Pancreas (tissue), 10 donors: ENCODE measurements around the gene PHAF1. TPM values are rescaled to one million over a fixed set of nuclear protein-coding genes. Genes with fewer than 3 reads are reported as not detected.

Experiments
- ATAC-seq, 4 donors: fragments of 200-7000 bp; cut with Tn5 transposase; one replicate each; pipeline versions ENCODE4 v1.8.0 to v1.9.1; 2020; ENCODE audit warnings: mild to moderate bottlenecking in 4 of 4, moderate library complexity in 4 of 4
- DNase-seq, 6 donors: peaks; one replicate each; pipeline ENCODE4 v3.0.0-alpha.2; 2020
- FAIRE-seq: peaks from 2 replicates; lab custom pipeline; 2012; peaks lifted over from hg19 to GRCh38; lab: Jason Lieb, UNC
- H3K27ac ChIP-seq, 4 donors: fragments of 200-600 bp; sonication (generic); 1 replicate in 3 of 4; 2 replicates in 1 of 4; pipeline versions ENCODE4 v1.5.0 to v1.8.0; 2020
- H3K27me3 ChIP-seq, 4 donors: fragments of 200-600 bp; one replicate each; pipeline ENCODE4 v1.8.0; 2021
- H3K36me3 ChIP-seq, 3 donors: fragments of 200-600 bp; sonication (generic) in 1 of 3; one replicate each; pipeline versions ENCODE4 v1.5.0 to v1.8.0; 2020 to 2021
- H3K4me1 ChIP-seq, 3 donors: fragments of 200-600 bp; one replicate each; pipeline ENCODE4 v1.8.0; 2021
- H3K4me3 ChIP-seq, 4 donors: fragments of 200-600 bp; sonication (generic) in 2 of 4; one replicate each; pipeline versions ENCODE4 v1.5.0 to v1.8.0; 2020 to 2021
- H3K9me3 ChIP-seq, 4 donors: fragments of 200-600 bp; one replicate each; pipeline ENCODE4 v1.8.0; 2021
- WGBS, 2 donors: extraction: QIAGEN DNeasy Blood & Tissue Kit; methylation state at CpG; one replicate each; pipeline ENCODE4 v1.1.7; 2013; 5-methylcytosine and 5-hydroxymethylcytosine counted together
- intact Hi-C, 3 donors: fragments of 100-400 bp; cut with DNase I; formaldehyde crosslinking; loops; one replicate each; pipeline versions ENCODE4 v1.11.1 to v1.14.2; 2022
- polyA plus RNA-seq, 2 donors: library from polyadenylated mRNA; stranded (reverse); fragments of 200-250 nt; gene quantifications; one replicate each; pipeline ENCODE4 v1.2.3, GENCODE V29; 2013
- total RNA-seq, 6 donors: library from RNA; stranded (reverse); fragmentation: NEBNext Ultra II Directional in 4 of 6; extraction: Animal tissue kit (Norgen Biotek cat#: 25700) in 4 of 6; gene quantifications; one replicate each; pipeline versions ENCODE4 v1.2.1 to v1.2.4, GENCODE V29; 2021 to 2023
- TF ChIP-seq, protein P1 (sequence below), 4 donors: fragments of 200-600 bp; sonication (generic) in 3 of 4; IDR thresholded peaks; one replicate each; pipeline versions ENCODE4 v1.5.0 to v1.8.0; 2021; ENCODE audit warnings: antibody characterized with exemption in 4 of 4
- donor health status: healthy with polysubstance abuse.
- donor health status: DM: no; HTN: no; CAD: no; lungs with moderate emphysema.
- donor health status: DM: no; HTN: no; CAD: no.
- donor health status: control.
- donor health status: control.
- donor health status: Bipolar disorder and iron deficiency.
- donor health status: DM: yes; HTN: yes; CAD: no.
- donor health status: DM: no; HTN: no; CAD: no.
- donor health status: DM: no; HTN: no; CAD: no.
- donor health status: DM: yes; HTN: yes; CAD: no.

The PHAF1 gene
- total and polyA plus RNA-seq, 8 donors = 2.8 to 8.9 (median 4.9) TPM

DNA sequence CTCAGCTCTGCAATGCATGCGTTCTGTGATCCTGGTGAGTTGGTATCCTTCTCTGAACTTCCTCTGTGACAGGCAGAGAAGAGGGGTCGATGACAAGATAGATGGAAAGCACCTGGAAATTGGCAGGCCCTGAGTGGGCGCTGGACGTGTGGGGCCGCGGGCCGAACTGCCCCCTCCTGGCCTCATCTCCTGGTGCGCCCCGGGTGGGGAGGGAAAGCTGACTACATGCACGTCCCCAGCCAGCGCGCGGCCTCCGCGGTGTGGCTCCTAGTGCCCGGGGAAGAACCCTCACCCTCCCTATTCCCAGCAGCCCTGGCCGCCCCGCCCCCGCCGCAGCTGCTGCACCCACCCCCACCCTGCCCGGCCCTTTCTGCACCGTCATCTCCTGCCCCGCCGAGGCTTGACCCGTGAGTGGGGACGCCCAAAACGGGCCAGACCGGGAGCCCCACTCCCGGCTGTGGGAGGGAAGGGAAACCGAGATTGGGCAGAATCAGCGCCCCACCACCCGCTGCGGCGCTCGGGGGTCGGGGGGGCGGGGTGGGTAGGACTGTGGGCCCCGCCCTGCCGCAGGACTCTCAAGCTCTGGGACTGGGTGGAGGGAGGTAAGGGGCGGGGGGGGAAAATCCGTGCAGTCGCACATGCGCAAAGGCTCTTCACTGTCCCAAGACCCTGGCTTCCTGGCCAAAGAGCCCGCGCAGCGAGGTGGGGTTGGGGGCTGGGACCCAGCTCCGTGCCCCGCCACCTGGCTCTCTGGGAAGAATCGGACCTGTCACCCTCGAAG lies 60.6 kb downstream of the PHAF1 start, which contains the start of gene NOL3:
Gene NOL3 (plus strand): TSS at position 371 of the 781 bp plus-strand sequence.
- peaks cover 0 to 18% (median 9%) of the 10 kb centered on the region in 3 donors for H3K4me1 ChIP-seq
- peak within 1 kb of the TSS; percentile 67 to 83 (median 78) for H3K27ac ChIP-seq
- intact Hi-C loops = no loop called here
- peak within 1 kb of the TSS; percentile 1 to 49 (median 28) for H3K4me3 ChIP-seq
- FAIRE-seq = no peak
- H3K27me3 ChIP-seq = no peaks in the 10 kb centered on the region
- H3K36me3 ChIP-seq = no peaks in the 10 kb centered on the region
- peak; percentile 81 to 93 (median 88) for DNase-seq
- H3K9me3 ChIP-seq = no peaks in the 10 kb centered on the region
- TF ChIP-seq, protein P1, sequence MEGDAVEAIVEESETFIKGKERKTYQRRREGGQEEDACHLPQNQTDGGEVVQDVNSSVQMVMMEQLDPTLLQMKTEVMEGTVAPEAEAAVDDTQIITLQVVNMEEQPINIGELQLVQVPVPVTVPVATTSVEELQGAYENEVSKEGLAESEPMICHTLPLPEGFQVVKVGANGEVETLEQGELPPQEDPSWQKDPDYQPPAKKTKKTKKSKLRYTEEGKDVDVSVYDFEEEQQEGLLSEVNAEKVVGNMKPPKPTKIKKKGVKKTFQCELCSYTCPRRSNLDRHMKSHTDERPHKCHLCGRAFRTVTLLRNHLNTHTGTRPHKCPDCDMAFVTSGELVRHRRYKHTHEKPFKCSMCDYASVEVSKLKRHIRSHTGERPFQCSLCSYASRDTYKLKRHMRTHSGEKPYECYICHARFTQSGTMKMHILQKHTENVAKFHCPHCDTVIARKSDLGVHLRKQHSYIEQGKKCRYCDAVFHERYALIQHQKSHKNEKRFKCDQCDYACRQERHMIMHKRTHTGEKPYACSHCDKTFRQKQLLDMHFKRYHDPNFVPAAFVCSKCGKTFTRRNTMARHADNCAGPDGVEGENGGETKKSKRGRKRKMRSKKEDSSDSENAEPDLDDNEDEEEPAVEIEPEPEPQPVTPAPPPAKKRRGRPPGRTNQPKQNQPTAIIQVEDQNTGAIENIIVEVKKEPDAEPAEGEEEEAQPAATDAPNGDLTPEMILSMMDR (IDR thresholded peaks at IDR 0.05) = no peak
- ATAC-seq = peak; percentile 75 to 81 (median 76)
- WGBS, 2 donors = 1% methylated on average over 37 to 48 of the region's 50 CpGs

DNA sequence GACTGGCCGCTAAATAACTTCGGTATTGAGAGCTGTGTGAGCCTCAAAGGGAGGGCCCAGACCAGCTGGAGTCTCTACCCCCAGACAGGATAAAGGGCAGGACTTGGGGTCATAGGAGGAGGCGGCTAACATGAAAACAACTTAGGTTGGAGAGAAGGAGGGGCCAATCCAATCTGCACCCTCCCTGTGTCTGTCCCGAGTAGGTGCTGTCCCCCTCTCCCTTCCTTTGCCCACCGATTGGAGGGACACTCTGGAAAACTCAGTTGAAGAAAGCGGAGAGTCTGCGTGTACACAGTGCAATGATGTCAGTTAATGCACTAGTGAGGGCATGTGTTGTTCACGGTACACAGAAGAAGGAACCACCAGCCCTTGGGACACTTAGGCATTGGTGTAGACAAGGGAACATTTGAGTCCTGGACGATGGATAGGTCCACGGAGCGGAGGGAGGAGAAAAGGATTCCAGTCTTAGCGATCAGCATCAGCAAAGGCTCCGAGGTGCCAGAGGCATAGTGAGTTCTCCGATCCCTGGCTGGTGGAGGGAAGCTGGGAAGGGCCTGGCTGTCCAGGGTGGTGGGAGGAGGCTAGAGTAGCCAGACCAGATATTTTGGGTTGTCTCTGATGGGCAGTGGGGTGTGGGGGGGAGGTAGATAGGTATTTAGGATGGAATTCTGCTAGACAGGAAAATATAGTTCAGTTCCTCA lies 61.4 kb downstream of the PHAF1 start:
- intact Hi-C loops = no loop called here
- H3K27me3 ChIP-seq = no peaks in the 10 kb centered on the region
- FAIRE-seq (no peak), ATAC-seq (peak; percentile 5 to 13 (median 6)), DNase-seq (peak in 1 of 6 donors; percentile 18)
- 38 to 44% methylated on average over 14 of the region's 14 CpGs for WGBS, 2 donors
- H3K4me1 ChIP-seq = peaks cover 0 to 18% (median 9%) of the 10 kb centered on the region in 3 donors
- H3K9me3 ChIP-seq = no peaks in the 10 kb centered on the region
- H3K4me3 ChIP-seq = peak overlapping the region; percentile 1 to 49 (median 28)
- TF ChIP-seq, protein P1 (IDR thresholded peaks at IDR 0.05) = no peak
- peak overlapping the region; percentile 67 to 83 (median 78) for H3K27ac ChIP-seq
- no peaks in the 10 kb centered on the region for H3K36me3 ChIP-seq

DNA sequence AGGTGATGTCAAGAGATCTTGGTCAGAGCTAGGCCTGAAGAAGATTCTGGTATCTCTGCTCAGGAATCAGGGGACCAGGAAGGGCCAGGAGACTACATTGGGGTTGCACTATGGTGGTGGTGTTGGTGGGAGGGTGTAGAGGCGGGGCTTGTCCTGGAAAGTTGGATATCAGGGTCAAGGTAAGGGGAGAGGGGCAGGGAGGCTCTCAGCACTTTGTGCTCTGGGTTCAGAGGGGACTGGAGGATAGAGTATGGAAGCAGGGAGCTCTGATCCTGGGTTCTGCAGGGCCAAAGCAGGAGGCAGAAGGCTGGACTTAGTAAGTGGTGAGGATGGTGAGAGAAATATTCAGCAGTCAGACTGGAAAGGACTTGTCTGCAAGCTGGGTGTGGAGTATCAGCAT lies 63.6 kb downstream of the PHAF1 start:
- intact Hi-C loops = no loop called here
- WGBS, 2 donors = 62 to 70% methylated on average over 1 of the region's 1 CpG
- DNase-seq = no peak
- H3K27me3 ChIP-seq = no peaks in the 10 kb centered on the region
- H3K9me3 ChIP-seq = no peaks in the 10 kb centered on the region
- TF ChIP-seq, protein P1 (IDR thresholded peaks at IDR 0.05) = no peak
- H3K4me1 ChIP-seq = peaks cover 0 to 25% (median 9%) of the 10 kb centered on the region in 3 donors
- no peak for ATAC-seq
- H3K36me3 ChIP-seq = no peaks in the 10 kb centered on the region
- peak overlapping the region; percentile 58 to 85 (median 81) for H3K27ac ChIP-seq
- FAIRE-seq = no peak
- peak overlapping the region in 2 of 4 donors; percentile 32 to 36 for H3K4me3 ChIP-seq

DNA sequence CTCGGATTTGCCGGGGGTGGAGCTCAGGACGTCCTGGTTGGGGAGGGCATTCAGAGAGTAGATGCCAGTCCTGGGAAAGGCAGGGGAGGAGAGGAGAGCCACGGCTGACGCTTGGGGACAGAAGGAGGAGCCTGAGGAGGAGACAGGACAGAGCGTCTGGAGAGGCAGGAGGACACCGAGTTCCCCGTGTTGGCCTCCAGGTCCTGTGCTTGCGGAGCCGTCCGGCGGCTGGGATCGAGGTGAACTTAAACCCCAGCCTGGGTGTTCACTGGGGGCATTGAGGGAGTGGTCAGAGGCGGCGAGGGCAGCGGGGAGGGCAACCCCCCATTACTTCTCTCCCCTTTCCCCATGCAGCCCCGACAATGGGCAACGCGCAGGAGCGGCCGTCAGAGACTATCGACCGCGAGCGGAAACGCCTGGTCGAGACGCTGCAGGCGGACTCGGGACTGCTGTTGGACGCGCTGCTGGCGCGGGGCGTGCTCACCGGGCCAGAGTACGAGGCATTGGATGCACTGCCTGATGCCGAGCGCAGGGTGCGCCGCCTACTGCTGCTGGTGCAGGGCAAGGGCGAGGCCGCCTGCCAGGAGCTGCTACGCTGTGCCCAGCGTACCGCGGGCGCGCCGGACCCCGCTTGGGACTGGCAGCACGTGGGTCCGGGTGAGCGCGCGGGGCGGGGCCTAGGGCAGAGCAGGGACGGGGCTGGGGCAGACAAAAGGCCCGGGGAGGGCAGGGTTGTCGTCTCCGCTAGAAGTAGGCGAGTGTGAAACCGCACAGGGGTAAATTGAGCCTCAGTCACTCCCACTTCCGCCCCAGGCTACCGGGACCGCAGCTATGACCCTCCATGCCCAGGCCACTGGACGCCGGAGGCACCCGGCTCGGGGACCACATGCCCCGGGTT lies 64.3 kb downstream of the PHAF1 start:
- FAIRE-seq = no peak
- Histone ChIP-seq H3K9me3 (no peaks in the 10 kb centered on the region), H3K36me3 (no peaks in the 10 kb centered on the region), H3K4me1 (peaks cover 0 to 25% (median 9%) of the 10 kb centered on the region in 3 donors), H3K4me3 (peak overlapping the region in 2 of 4 donors; percentile 32 to 36), H3K27me3 (no peaks in the 10 kb centered on the region), H3K27ac (peak overlapping the region; percentile 58 to 85 (median 81))
- 7 to 8% methylated on average over 62 to 71 of the region's 71 CpGs for WGBS, 2 donors
- ATAC-seq = peak; percentile 57 to 69 (median 68)
- TF ChIP-seq, protein P1 (IDR thresholded peaks at IDR 0.05) = no peak
- DNase-seq = peak; percentile 79 to 96 (median 90)
- intact Hi-C loops = no loop called here
